ENCODE results near the gene ELSPBP1.

Gene ELSPBP1

GRCh38 chr19:47998800-47999199 lies 4.4 kb downstream of the ELSPBP1 start:
- TF ChIP-seq CTCF (IDR thresholded peaks at IDR 0.05; ENCODE audit: control extremely low read depth, extremely low read depth, low read depth, missing control alignments), result no peak
- DNase-seq (ENCODE audit: extremely low spot score), result no peak
- ChIA-PET POLR2A (interaction anchor here (0.7 kb wide), 1 partner anchor 1367 kb away, joined by 3 read pairs; no protein-coding TSS in a partner anchor), CTCF (no interaction called here)

GRCh38 chr19:48000846-48001245 lies 6.4 kb downstream of the ELSPBP1 start:
- POLR2A ChIA-PET, result no interaction called here
- CTCF ChIA-PET, result interaction anchor here (1.2 kb wide), 1 partner anchor 37 kb away, joined by 4 read pairs; no protein-coding TSS in a partner anchor
- no peak for DNase-seq (ENCODE audit: extremely low spot score)
- TF ChIP-seq CTCF (IDR thresholded peaks at IDR 0.05; ENCODE audit: control extremely low read depth, extremely low read depth, low read depth, missing control alignments), result no peak

GRCh38 chr19:48004236-48004635 lies 9.8 kb downstream of the ELSPBP1 start:
- TF ChIP-seq CTCF (IDR thresholded peaks at IDR 0.05; ENCODE audit: control extremely low read depth, extremely low read depth, low read depth, missing control alignments), result no peak
- DNase-seq (ENCODE audit: extremely low spot score), result no peak
- ChIA-PET CTCF (interaction anchor here (1.4 kb wide), 1 partner anchor 40 kb away, joined by 4 read pairs; no protein-coding TSS in a partner anchor), POLR2A (no interaction called here)

- DNase-seq (ENCODE audit: extremely low spot score), result no peak
- ChIA-PET POLR2A (no interaction called here), CTCF (interaction anchor here (1.0 to 1.9 kb wide), 2 partner anchors 11 to 12 kb away, joined by 3 to 6 read pairs; partner anchors contain the start of gene ELSPBP1)
- no peak for TF ChIP-seq CTCF (IDR thresholded peaks at IDR 0.05; ENCODE audit: control extremely low read depth, extremely low read depth, low read depth, missing control alignments)
Measured at GRCh38 chr19:48006762-48007161, 12.3 kb downstream of the ELSPBP1 start.

GRCh38 chr19:48010932-48011758 lies 16.7 kb downstream of the ELSPBP1 start:
- ChIA-PET CTCF (no interaction called here), POLR2A (no interaction called here)
- no peak for TF ChIP-seq CTCF (IDR thresholded peaks at IDR 0.05; ENCODE audit: control extremely low read depth, extremely low read depth, low read depth, missing control alignments)
- DNase-seq (ENCODE audit: extremely low spot score), result no peak

- DNase-seq (ENCODE audit: extremely low spot score), result no peak
- POLR2A ChIA-PET, result no interaction called here
- CTCF ChIA-PET, result no interaction called here
- TF ChIP-seq CTCF (IDR thresholded peaks at IDR 0.05; ENCODE audit: control extremely low read depth, extremely low read depth, low read depth, missing control alignments), result no peak
Measured at GRCh38 chr19:48020686-48021085, 26.3 kb downstream of the ELSPBP1 start.

Data from GM10248 (cell line).